Activated naive CD4-positive, alpha-beta T cell treated with anti-CD3 and anti-CD28 coated beads, Interleukin-2, amount 50 U/mL, for 72 hours (primary cell): ENCODE data around the gene PNCK. TPM values are rescaled to one million over a fixed set of nuclear protein-coding genes. Genes with fewer than 3 reads are reported as not detected.

Experiments
- ATAC-seq, 2 donors: fragments of 150-1000 bp; cut with Tn5 transposase; 2 replicates each; pipeline ENCODE4 v1.10.0; 2021; ENCODE audit warnings: mild to moderate bottlenecking in 2 of 2, moderate library complexity in 2 of 2
- DNase-seq, 2 donors: peaks; one replicate each; pipeline ENCODE4 v3.0.0; 2021 to 2022; ENCODE audit warnings: low spot score in 2 of 2
- H3K27ac Mint-ChIP-seq, 2 donors: one replicate each; pipeline ENCODE4 v1.8.0; 2022; ENCODE audit warnings: mild to moderate bottlenecking in 2 of 2, mixed read lengths in 2 of 2
- H3K36me3 Mint-ChIP-seq, 2 donors: one replicate each; pipeline ENCODE4 v1.8.0; 2022; ENCODE audit warnings: mixed read lengths in 2 of 2
- H3K9me3 Mint-ChIP-seq, 2 donors: one replicate each; pipeline ENCODE4 v1.8.0; 2022; ENCODE audit warnings: mixed read lengths in 2 of 2
- total RNA-seq, 2 donors: library from RNA; stranded (reverse); gene quantifications; one replicate each; pipeline ENCODE4 v1.2.3, GENCODE V29; 2022

The PNCK gene
- total RNA-seq, 2 donors from 2014 or later = 1.0 to 2.9 TPM

DNA sequence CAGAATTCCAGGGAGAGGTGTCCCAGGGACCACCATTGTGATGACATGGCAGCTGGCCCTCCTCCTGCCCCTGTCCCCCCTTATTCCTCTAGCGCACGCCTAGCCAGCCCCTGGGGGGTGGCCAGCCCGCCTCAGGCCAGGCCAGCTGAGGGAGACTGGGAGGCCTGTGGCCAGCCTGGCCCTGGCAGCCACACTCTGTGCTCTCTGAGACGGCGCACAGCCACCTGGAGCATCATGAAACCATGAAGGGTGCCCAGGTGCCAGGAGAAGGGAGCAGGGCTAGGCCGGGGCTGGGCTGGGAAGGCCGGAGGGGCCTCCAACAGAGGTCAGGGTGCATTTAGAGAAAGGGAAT, 41.0 kb downstream of the PNCK start:
- Mint-ChIP-seq H3K36me3 (no peaks in the 10 kb centered on the region), H3K27ac (no peak overlapping the region), H3K9me3 (no peaks in the 10 kb centered on the region)
- DNase-seq = no peak
- no peak for ATAC-seq

- H3K9me3 Mint-ChIP-seq = no peaks in the 10 kb centered on the region
- no peak for DNase-seq
- H3K36me3 Mint-ChIP-seq = no peaks in the 10 kb centered on the region
- no peak overlapping the region for H3K27ac Mint-ChIP-seq
- ATAC-seq = no peak
These were observed 41.6 kb downstream of the PNCK start for GRCh38 chrX:153631907-153632594.

DNA sequence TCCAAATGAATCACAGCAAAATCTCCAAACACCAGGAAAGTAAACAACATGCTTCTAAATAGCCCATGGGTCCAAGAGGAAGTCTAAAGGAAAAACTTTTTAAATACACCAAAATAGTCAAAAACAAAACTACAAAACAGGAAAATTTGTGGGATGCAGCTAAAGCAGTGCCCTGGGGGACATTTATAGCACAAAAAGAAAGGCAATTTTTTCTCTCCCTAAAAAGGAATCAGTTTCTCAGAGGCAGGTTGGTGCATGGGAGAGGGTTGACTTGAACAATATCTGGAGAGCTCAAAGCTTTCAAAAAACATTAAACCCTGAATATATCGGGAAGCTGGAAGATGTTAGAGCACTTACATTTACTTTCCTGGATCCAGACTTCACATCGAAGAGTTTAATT, 42.3 kb downstream of the PNCK start:
- H3K27ac Mint-ChIP-seq = no peak overlapping the region
- H3K36me3 Mint-ChIP-seq = no peaks in the 10 kb centered on the region

DNA sequence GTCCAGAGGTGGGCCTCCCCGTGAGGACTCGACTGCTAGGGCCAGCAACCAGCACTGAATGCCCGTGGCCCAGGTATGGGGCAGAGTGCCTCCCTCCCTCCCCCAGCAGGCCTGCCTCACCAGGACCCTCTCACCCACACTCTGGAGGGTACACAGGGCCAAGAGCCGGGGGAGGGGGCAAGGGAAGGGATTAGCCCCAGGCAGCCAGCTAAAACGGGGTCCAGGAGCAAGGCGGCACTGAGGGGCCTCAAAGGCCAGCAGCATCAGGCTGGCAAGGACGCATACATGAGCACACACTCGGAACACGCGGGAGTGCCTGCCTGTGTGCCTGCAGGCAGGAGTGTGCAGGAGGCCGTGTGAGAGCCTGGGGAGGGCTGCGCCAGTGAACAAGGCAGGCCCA, 44.9 kb downstream of the PNCK start:
- Mint-ChIP-seq H3K36me3 (no peaks in the 10 kb centered on the region), H3K9me3 (no peaks in the 10 kb centered on the region), H3K27ac (no peak overlapping the region)
- ATAC-seq = no peak
- DNase-seq = no peak

More for the DNA sequence above, 42.3 kb downstream of the PNCK start:
- DNase-seq = no peak
- ATAC-seq = no peak
- H3K9me3 Mint-ChIP-seq = no peaks in the 10 kb centered on the region

DNA sequence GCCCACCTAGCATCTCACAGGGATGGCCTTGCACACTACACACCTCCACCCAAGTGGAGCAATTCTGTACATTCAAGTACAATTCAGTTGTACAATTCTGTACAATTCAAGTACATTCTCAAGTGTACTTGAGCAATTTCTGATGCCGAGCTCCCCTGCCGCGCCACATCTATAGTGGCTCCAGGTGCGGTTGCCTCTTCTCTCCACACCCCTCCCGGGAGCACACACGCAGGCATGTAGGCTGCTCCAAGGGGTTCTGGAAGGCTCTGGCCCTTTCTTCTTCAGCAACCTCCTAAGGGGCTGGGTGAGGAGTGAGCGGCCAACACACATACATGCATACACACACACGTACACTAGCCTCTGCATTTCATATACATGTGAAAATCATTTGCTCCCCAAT, 45.5 kb downstream of the PNCK start:
- no peaks in the 10 kb centered on the region for H3K9me3 Mint-ChIP-seq
- ATAC-seq (no peak), DNase-seq (no peak)
- H3K36me3 Mint-ChIP-seq = no peaks in the 10 kb centered on the region
- no peak overlapping the region for H3K27ac Mint-ChIP-seq

- Mint-ChIP-seq H3K36me3 (no peaks in the 10 kb centered on the region), H3K9me3 (no peaks in the 10 kb centered on the region), H3K27ac (no peak overlapping the region)
- ATAC-seq (no peak), DNase-seq (no peak)
These were observed 45.9 kb downstream of the PNCK start for GRCh38 chrX:153627675-153628111.

- DNase-seq (no peak), ATAC-seq (no peak)
- Mint-ChIP-seq H3K27ac (no peak overlapping the region), H3K9me3 (no peaks in the 10 kb centered on the region), H3K36me3 (no peaks in the 10 kb centered on the region)
These were observed 46.5 kb downstream of the PNCK start for GRCh38 chrX:153626863-153627674.

GRCh38 chrX:153626025-153626633, 47.5 kb downstream of the PNCK start:
- Mint-ChIP-seq H3K9me3 (no peaks in the 10 kb centered on the region), H3K27ac (no peak overlapping the region), H3K36me3 (no peaks in the 10 kb centered on the region)
- ATAC-seq = no peak
- no peak for DNase-seq

GRCh38 chrX:153625271-153626024, 48.2 kb downstream of the PNCK start:
- no peaks in the 10 kb centered on the region for H3K36me3 Mint-ChIP-seq

DNA sequence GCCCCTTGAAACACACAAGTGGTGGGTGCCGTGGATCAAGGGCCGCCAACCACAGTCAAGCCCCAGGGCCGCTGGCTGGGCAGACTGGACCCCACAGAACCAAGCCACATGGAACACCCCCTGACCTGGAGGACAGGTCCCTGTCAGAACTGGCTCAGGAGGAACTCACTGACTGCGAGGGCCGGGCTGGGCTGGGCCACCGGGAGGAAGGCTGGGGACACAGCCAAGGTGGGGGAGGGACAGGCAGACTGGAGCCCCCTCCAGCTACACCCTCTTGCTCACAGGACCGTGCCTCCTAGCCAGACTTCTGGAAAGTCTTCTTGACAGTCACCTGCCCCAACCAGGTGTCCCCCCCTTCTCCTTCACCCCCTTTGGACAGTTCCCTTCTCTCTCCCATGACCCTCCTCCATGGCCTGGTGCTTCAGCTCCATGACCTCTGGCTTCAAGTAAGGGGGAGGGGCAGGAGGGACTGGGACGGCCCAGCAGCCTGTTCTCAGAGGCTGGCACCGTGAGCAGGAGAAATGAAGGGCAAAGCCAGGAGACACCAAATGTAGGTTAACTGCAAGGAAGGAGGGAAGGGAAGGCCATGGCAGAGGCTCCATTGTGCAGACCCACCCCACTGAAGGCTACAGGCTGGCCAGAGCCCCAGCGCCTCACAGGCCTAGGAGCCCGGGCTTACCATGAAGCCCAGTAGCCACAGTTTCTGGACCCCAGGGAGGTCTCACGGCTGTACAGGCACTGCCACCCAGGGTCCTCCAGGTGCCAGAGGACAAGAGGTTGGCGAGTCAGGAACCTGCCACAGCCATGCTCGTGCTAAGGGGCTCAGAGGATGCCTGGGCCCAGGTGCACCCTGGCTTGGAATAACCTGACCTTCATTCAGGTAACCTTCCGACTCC, 49.2 kb downstream of the PNCK start:
- Mint-ChIP-seq H3K27ac (no peak overlapping the region), H3K36me3 (no peaks in the 10 kb centered on the region), H3K9me3 (no peaks in the 10 kb centered on the region)
- DNase-seq (no peak), ATAC-seq (no peak)

More at GRCh38 chrX:153625271-153626024, 48.2 kb downstream of the PNCK start:
- no peak for ATAC-seq
- Mint-ChIP-seq H3K9me3 (no peaks in the 10 kb centered on the region), H3K27ac (no peak overlapping the region)
- DNase-seq = no peak

GRCh38 chrX:153623310-153624029, 50.1 kb downstream of the PNCK start:
- ATAC-seq (no peak), DNase-seq (no peak)
- H3K36me3 Mint-ChIP-seq = no peaks in the 10 kb centered on the region
- H3K9me3 Mint-ChIP-seq = no peaks in the 10 kb centered on the region
- H3K27ac Mint-ChIP-seq = no peak overlapping the region

DNA sequence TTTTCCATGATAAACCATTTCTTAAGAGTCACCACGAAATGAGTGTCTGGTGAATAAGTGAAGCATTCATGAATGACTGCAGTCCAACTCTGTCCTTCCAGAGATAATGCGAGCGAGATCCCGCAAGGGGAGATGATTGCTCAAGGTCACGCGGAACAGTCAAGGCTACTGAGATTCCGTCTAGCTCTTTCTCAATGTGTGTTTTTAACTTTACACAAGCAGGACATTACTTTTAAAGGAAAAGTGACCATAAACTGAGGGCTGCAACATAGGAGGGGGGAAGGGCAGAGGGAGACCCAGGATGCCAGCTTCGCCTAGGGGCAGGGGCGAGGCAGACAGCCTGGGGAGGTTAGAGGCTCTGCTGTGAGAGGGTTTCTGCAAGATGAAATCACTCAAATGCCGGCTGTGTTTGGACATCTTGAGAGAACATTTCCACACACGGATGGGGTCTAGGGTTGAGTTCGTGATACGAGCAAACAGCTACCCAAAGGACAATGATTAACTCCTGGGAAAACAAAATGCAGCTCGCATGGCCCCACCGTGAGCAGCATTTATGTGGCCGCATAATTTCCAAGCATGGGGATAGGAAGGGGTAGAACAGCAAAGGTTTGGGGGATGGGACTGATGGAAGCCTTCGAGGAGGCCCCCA, 50.8 kb downstream of the PNCK start:
- no peak for ATAC-seq
- Mint-ChIP-seq H3K27ac (no peak overlapping the region), H3K9me3 (no peaks in the 10 kb centered on the region), H3K36me3 (no peaks in the 10 kb centered on the region)
- DNase-seq = no peak

GRCh38 chrX:153621949-153622598, 51.5 kb downstream of the PNCK start:
- no peak for ATAC-seq

DNA sequence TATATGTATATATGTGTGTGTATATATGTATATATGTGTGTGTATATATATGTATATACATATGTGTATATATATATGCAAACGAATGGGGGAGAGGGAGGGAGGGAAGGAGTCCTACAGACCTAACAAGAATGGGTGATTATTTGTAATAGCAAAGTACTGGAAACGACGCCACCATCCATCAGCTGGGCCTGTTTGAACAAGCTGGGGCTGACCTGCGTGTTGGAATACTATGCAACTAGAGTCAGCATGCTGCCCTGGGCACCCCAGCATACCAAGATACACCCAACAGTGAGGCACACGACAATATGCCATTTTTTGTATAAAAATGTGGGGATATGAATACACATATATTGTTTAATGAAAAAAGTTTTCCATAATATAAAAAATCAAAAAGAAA, 53.0 kb downstream of the PNCK start:
- no peak overlapping the region for H3K27ac Mint-ChIP-seq
- H3K36me3 Mint-ChIP-seq = no peaks in the 10 kb centered on the region
- ATAC-seq (no peak), DNase-seq (no peak)
- no peaks in the 10 kb centered on the region for H3K9me3 Mint-ChIP-seq

More at GRCh38 chrX:153621949-153622598, 51.5 kb downstream of the PNCK start:
- H3K36me3 Mint-ChIP-seq = no peaks in the 10 kb centered on the region
- H3K9me3 Mint-ChIP-seq = no peaks in the 10 kb centered on the region
- no peak overlapping the region for H3K27ac Mint-ChIP-seq
- DNase-seq = no peak
